Brain microvascular endothelial cell (primary cell): ENCODE measurements around the gene OR52J3.

Experiments
- DNase-seq: peaks from one replicate; pipeline ENCODE4 v3.0.0-alpha.2; 2020
- H3K27ac ChIP-seq: fragments of 250-450 bp; sonication (Bioruptor Pico); 2 replicates; pipeline ENCODE4 v1.5.1; 2020; ENCODE audit warnings: mild to moderate bottlenecking, moderate library complexity
- H3K27me3 ChIP-seq: fragments of 250-450 bp; sonication (Bioruptor Pico); replicated peaks from 2 replicates; pipeline ENCODE4 v1.5.1; 2020; ENCODE audit warnings: mild to moderate bottlenecking
- H3K36me3 ChIP-seq: fragments of 250-450 bp; sonication (Bioruptor Pico); replicated peaks from 2 replicates; pipeline ENCODE4 v1.5.1; 2020; ENCODE audit warnings: mild to moderate bottlenecking
- H3K4me3 ChIP-seq: 2 replicates; pipeline ENCODE4 v1.5.1; 2011; ENCODE audit warnings: low read depth, mild to moderate bottlenecking, control low read depth, low read length, moderate library complexity
- CTCF ChIP-seq: IDR thresholded peaks from 2 replicates; pipeline ENCODE4 v1.5.1; 2011; ENCODE audit warnings: low read depth, mild to moderate bottlenecking, moderate library complexity, low read length, control low read depth, inconsistent platforms; ENCODE audit errors: missing control alignments
- in situ Hi-C: cut with HindIII; loops from 2 replicates; pipeline ENCODE4 v1.10.0; 2017; ENCODE audit warnings: low sequenced_read_pairs, low pct_ligation_motif_present

The OR52J3 gene

GRCh38 chr11:5092821-5093585, 46.7 kb downstream of the OR52J3 start:
- no peak for DNase-seq
- Histone ChIP-seq H3K4me3 (no peak overlapping the region), H3K36me3 (no peaks in the 10 kb centered on the region), H3K27ac (no peak overlapping the region), H3K27me3 (no peaks in the 10 kb centered on the region)
- in situ Hi-C loops = no loop called here
- TF ChIP-seq CTCF = no peak

DNA sequence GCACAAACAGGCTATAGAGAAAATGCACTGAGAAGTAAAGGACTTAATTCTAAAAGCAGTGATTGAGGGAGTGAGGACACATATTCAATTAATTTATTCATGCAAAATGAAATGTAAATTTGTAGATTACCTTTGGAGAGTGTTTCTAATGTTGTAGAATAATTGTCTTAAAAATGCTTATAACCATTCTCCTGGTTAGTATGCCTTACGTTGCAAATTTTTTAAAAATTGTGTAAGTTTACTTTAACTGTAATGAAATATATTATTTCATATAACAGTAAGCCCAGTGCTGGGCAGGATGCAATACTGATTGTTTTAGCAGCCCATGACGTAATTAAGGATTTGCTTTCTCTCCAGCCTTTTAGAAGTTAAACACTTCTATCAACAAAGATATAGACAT, 49.7 kb downstream of the OR52J3 start:
- DNase-seq = no peak
- in situ Hi-C loops = no loop called here
- Histone ChIP-seq H3K36me3 (no peaks in the 10 kb centered on the region), H3K27me3 (no peaks in the 10 kb centered on the region), H3K27ac (no peak overlapping the region), H3K4me3 (no peak overlapping the region)
- TF ChIP-seq CTCF = no peak
